Measurements from ENCODE around the gene PPM1L. TPM values are rescaled to one million over a fixed set of nuclear protein-coding genes. Genes with fewer than 3 reads are reported as not detected.

PPM1L gene
- polyA plus RNA-seq, 3 donors: 6.9 to 7.9 (median 7.6) TPM

- DNase-seq: no peak
These were observed 282.7 kb downstream of the PPM1L start for GRCh38 chr3:161038725-161039124.

GRCh38 chr3:161042023-161042501 is 286.0 kb downstream of the PPM1L start:
- DNase-seq: peak; percentile 53

- DNase-seq: no peak
These were observed 287.5 kb downstream of the PPM1L start for GRCh38 chr3:161043336-161044035.

- no peak for DNase-seq
These were observed 293.7 kb downstream of the PPM1L start for GRCh38 chr3:161049683-161050248.

GRCh38 chr3:161050935-161051334 is 294.9 kb downstream of the PPM1L start:
- no peak for DNase-seq

GRCh38 chr3:161051856-161052255 is 295.8 kb downstream of the PPM1L start:
- no peak for DNase-seq

GRCh38 chr3:161054860-161055604 is 299.0 kb downstream of the PPM1L start:
- no peak for DNase-seq

- DNase-seq: no peak
These were observed 308.4 kb downstream of the PPM1L start for GRCh38 chr3:161064413-161064812.

- no peak for DNase-seq
These were observed 310.9 kb downstream of the PPM1L start for GRCh38 chr3:161066930-161067329.

- no peak for DNase-seq
These were observed 311.3 kb downstream of the PPM1L start for GRCh38 chr3:161067335-161067734.

GRCh38 chr3:161069511-161070251 is 313.6 kb downstream of the PPM1L start:
- DNase-seq: no peak

GRCh38 chr3:161070252-161070930 is 314.4 kb downstream of the PPM1L start:
- no peak for DNase-seq

GRCh38 chr3:161070980-161071663 is 315.1 kb downstream of the PPM1L start:
- no peak for DNase-seq

- no peak for DNase-seq
These were observed 316.2 kb downstream of the PPM1L start for GRCh38 chr3:161072211-161072621.

- no peak for DNase-seq
These were observed 316.7 kb downstream of the PPM1L start for GRCh38 chr3:161072751-161073150.

GRCh38 chr3:161073181-161073580 is 317.1 kb downstream of the PPM1L start:
- no peak for DNase-seq

GRCh38 chr3:161081633-161082032 is 325.6 kb downstream of the PPM1L start:
- no peak for DNase-seq

GRCh38 chr3:161082063-161082462 is 326.0 kb downstream of the PPM1L start:
- DNase-seq: no peak

- DNase-seq: no peak
These were observed 327.1 kb downstream of the PPM1L start for GRCh38 chr3:161083131-161083530.

- DNase-seq: no peak
These were observed 328.2 kb downstream of the PPM1L start for GRCh38 chr3:161084277-161084676.

- DNase-seq: no peak
These were observed 337.9 kb downstream of the PPM1L start for GRCh38 chr3:161093895-161094294.

Data from renal pelvis (tissue), 4 donors.